Measurements from ENCODE around the gene WNT11.
A peak's percentile ranks its signal among the peaks of the same experiment; 100 is the strongest.

The WNT11 gene

GRCh38 chr11:76152741-76153570, 53.3 kb downstream of the WNT11 start:
- H3K4me3 ChIP-seq (ENCODE audit: low read length) = peak overlapping the region; percentile 55
- H3K36me3 ChIP-seq (replicated peaks; ENCODE audit: insufficient read depth, low read length) = no peaks in the 10 kb centered on the region
- no peaks in the 10 kb centered on the region for H3K9me3 ChIP-seq (replicated peaks; ENCODE audit: insufficient read depth, low read length)
- H3K9ac ChIP-seq (ENCODE audit: low read length) = no peak overlapping the region
- no peaks in the 10 kb centered on the region for H3K27me3 ChIP-seq (replicated peaks; ENCODE audit: insufficient read depth, low read length)
- no peaks in the 10 kb centered on the region for H3K9me2 ChIP-seq (replicated peaks; ENCODE audit: insufficient read depth, low read length)
- H3K4me2 ChIP-seq (ENCODE audit: low read depth, low read length) = peak overlapping the region; percentile 88; the same call in 1 of the 2 replicates
- peak overlapping the region; percentile 93 for H2AFZ ChIP-seq (ENCODE audit: low read length)
- no peak for DNase-seq
- no peak overlapping the region for H3K27ac ChIP-seq (ENCODE audit: low read length)
- no peaks in the 10 kb centered on the region for H3K79me2 ChIP-seq (ENCODE audit: low read length)
- no peaks in the 10 kb centered on the region for H4K20me1 ChIP-seq (ENCODE audit: insufficient read depth, low read length)
- H3F3A ChIP-seq (ENCODE audit: insufficient read depth, low read length) = no peaks in the 10 kb centered on the region
- peaks cover 19% of the 10 kb centered on the region for H3K4me1 ChIP-seq (ENCODE audit: low read length)
- no peak for TF ChIP-seq EZH2 (optimal IDR thresholded peaks at IDR 0.05; ENCODE audit: low read depth, low read length)
- no peak for TF ChIP-seq CTCF (IDR thresholded peaks at IDR 0.05; ENCODE audit: low read length)
- no peak for TF ChIP-seq EZH2phosphoT487 (IDR thresholded peaks at IDR 0.05; ENCODE audit: low read length)

- Histone ChIP-seq H3K79me2 (ENCODE audit: low read length) (no peaks in the 10 kb centered on the region), H3K9me2 (replicated peaks; ENCODE audit: insufficient read depth, low read length) (no peaks in the 10 kb centered on the region), H3K36me3 (replicated peaks; ENCODE audit: insufficient read depth, low read length) (no peaks in the 10 kb centered on the region), H3K9ac (ENCODE audit: low read length) (peak overlapping the region; percentile 37; the same call in 1 of the 2 replicates), H2AFZ (ENCODE audit: low read length) (peak overlapping the region; percentile 93), H3K27me3 (replicated peaks; ENCODE audit: insufficient read depth, low read length) (no peaks in the 10 kb centered on the region), H3K4me1 (ENCODE audit: low read length) (peaks cover 19% of the 10 kb centered on the region), H3K4me2 (ENCODE audit: low read depth, low read length) (peak overlapping the region; percentile 88), H3F3A (ENCODE audit: insufficient read depth, low read length) (no peaks in the 10 kb centered on the region), H4K20me1 (ENCODE audit: insufficient read depth, low read length) (no peaks in the 10 kb centered on the region), H3K27ac (ENCODE audit: low read length) (no peak overlapping the region), H3K4me3 (ENCODE audit: low read length) (peak overlapping the region; percentile 55), H3K9me3 (replicated peaks; ENCODE audit: insufficient read depth, low read length) (no peaks in the 10 kb centered on the region)
- DNase-seq = peak; percentile 84
- TF ChIP-seq EZH2 (optimal IDR thresholded peaks at IDR 0.05; ENCODE audit: low read depth, low read length) (no peak), EZH2phosphoT487 (IDR thresholded peaks at IDR 0.05; ENCODE audit: low read length) (no peak), CTCF (IDR thresholded peaks at IDR 0.05; ENCODE audit: low read length) (peak; percentile 98)
These were observed 54.1 kb downstream of the WNT11 start for GRCh38 chr11:76152086-76152681.

- H4K20me1 ChIP-seq (ENCODE audit: insufficient read depth, low read length) = no peaks in the 10 kb centered on the region
- H3F3A ChIP-seq (ENCODE audit: insufficient read depth, low read length) = no peaks in the 10 kb centered on the region
- H3K27me3 ChIP-seq (replicated peaks; ENCODE audit: insufficient read depth, low read length) = no peaks in the 10 kb centered on the region
- peak overlapping the region; percentile 93 for H2AFZ ChIP-seq (ENCODE audit: low read length)
- no peaks in the 10 kb centered on the region for H3K36me3 ChIP-seq (replicated peaks; ENCODE audit: insufficient read depth, low read length)
- no peaks in the 10 kb centered on the region for H3K9me3 ChIP-seq (replicated peaks; ENCODE audit: insufficient read depth, low read length)
- H3K9ac ChIP-seq (ENCODE audit: low read length) = peak overlapping the region; percentile 37; the same call in 1 of the 2 replicates
- peaks cover 19% of the 10 kb centered on the region for H3K4me1 ChIP-seq (ENCODE audit: low read length)
- H3K4me3 ChIP-seq (ENCODE audit: low read length) = 0 out of 2 replicates have a peak overlapping the region, but pooled peaks have one; percentile 55
- H3K79me2 ChIP-seq (ENCODE audit: low read length) = no peaks in the 10 kb centered on the region
- DNase-seq = no peak
- H3K27ac ChIP-seq (ENCODE audit: low read length) = no peak overlapping the region
- peak overlapping the region; percentile 88 for H3K4me2 ChIP-seq (ENCODE audit: low read depth, low read length)
- TF ChIP-seq CTCF (IDR thresholded peaks at IDR 0.05; ENCODE audit: low read length) (no peak), EZH2 (optimal IDR thresholded peaks at IDR 0.05; ENCODE audit: low read depth, low read length) (no peak), EZH2phosphoT487 (IDR thresholded peaks at IDR 0.05; ENCODE audit: low read length) (no peak)
- no peaks in the 10 kb centered on the region for H3K9me2 ChIP-seq (replicated peaks; ENCODE audit: insufficient read depth, low read length)
These were observed 54.7 kb downstream of the WNT11 start for GRCh38 chr11:76151556-76152085.

Data from MM.1S (cell line).